ENCODE data around the gene APOBEC3F.
"Not testable (repeated sequence)": the region's sequence is repeated elsewhere in the genome, so short reads cannot be mapped to it uniquely, and the experiment has no call there.

The APOBEC3F gene

GRCh38 chr22:39012533-39013511, 27.8 kb upstream of the APOBEC3F start:
- Histone ChIP-seq H3K9me3 (ENCODE audit: low read depth, low read length) (no peaks in the 10 kb centered on the region), H3K9ac (ENCODE audit: insufficient read length) (no peak overlapping the region)

GRCh38 chr22:39013561-39013941, 27.1 kb upstream of the APOBEC3F start:
- H3K27ac ChIP-seq; H3K36me3 ChIP-seq (ENCODE audit: insufficient read depth, low read length); H3K9ac ChIP-seq (ENCODE audit: insufficient read length); H3K9me3 ChIP-seq (ENCODE audit: low read depth, low read length); H3K4me3 ChIP-seq; DNase-seq (ENCODE audit: low read depth, low spot score): not testable (repeated sequence)

More at GRCh38 chr22:39012533-39013511, 27.8 kb upstream of the APOBEC3F start:
- Histone ChIP-seq H3K36me3 (ENCODE audit: insufficient read depth, low read length) (no peaks in the 10 kb centered on the region), H3K27ac (no peak overlapping the region), H3K4me3 (no peak overlapping the region)
- no peak for TF ChIP-seq POLR2AphosphoS5 (IDR thresholded peaks at IDR 0.05; ENCODE audit: borderline replicate concordance, low read depth, low read length)
- no peak for TF ChIP-seq EZH2 (IDR thresholded peaks at IDR 0.05)
- no peak for TF ChIP-seq FOXP2 (optimal IDR thresholded peaks at IDR 0.05; ENCODE audit: control extremely low read depth, extremely low read length, insufficient read depth)
- no peak for DNase-seq (ENCODE audit: low read depth, low spot score)

DNA sequence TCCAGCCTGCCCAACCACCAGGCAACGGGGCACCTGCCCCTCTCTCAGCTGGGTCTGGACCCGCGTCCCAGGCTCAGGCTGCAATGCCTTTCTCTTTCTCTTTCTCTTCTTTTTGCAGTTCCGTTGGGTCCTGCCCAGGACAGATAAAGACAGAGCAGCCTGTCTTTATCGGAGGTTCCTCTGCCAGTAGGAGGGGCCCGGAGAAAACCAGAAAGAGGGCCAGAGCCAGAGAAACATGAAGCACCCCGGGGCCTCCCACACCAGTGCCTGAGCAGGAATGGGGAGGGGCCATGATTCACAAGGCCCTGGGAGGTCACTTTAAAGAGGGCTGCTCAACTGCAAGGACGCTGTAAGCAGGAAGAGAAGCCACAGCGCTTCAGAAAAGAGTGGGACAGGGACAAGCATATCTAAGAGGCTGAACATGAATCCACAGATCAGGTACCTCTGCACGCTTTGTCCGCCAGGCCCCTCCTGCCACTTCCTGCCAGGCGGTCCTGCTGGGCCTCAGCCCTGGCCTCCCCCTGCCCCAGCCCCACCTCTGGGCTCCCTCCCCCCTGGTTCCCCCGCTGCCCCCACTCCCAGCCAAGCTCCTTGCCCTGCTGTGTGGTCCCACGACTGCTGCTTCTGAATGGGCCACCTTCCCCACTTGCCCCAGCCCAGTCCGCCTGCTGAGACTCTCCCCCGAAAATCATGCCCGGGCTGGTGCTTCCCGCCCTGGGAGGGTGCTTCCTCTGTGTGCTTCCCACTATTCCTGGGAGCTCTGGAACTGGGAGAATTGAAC, 26.5 kb upstream of the APOBEC3F start, which contains the start of gene APOBEC3C:
Gene APOBEC3C, plus strand, starts transcription at position 316 of the 781 bp plus-strand sequence. Its CDS starts 106 bp downstream, at position 422.
- TF ChIP-seq FOXP2 (optimal IDR thresholded peaks at IDR 0.05; ENCODE audit: control extremely low read depth, extremely low read length, insufficient read depth) (no peak), EZH2 (IDR thresholded peaks at IDR 0.05) (no peak), POLR2AphosphoS5 (IDR thresholded peaks at IDR 0.05; ENCODE audit: borderline replicate concordance, low read depth, low read length) (no peak)
- H3K9me3 ChIP-seq (ENCODE audit: low read depth, low read length): no peaks in the 10 kb centered on the region
- 0 out of 2 replicates have a peak within 1 kb of the TSS, but pooled peaks have one; percentile 21 for H3K27ac ChIP-seq
- peak within 1 kb of the TSS; percentile 63 for H3K9ac ChIP-seq (ENCODE audit: insufficient read length)
- peak within 1 kb of the TSS; percentile 46 for H3K4me3 ChIP-seq
- no peaks in the 10 kb centered on the region for H3K36me3 ChIP-seq (ENCODE audit: insufficient read depth, low read length)
- DNase-seq (ENCODE audit: low read depth, low spot score): no peak

DNA sequence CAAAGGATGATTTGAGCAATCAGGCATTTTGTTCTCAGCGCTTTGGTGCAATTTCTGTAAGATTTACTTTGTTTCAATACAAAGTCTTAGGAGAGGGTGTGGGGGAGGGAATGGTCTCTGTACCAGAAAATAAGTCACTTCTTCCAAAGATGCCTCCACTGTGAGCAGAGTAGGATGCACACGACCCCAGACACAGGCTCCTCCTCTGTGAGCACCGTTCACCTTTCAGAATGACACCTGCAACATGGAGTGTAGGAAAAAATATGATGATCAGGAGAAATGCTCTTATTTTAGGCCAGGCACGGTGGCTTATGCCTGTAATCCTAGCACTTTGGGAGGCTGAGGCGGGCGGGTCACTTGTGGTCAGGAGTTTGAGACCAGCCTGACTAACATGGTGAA, 25.9 kb upstream of the APOBEC3F start:
- Histone ChIP-seq H3K9ac (ENCODE audit: insufficient read length) (peak overlapping the region; percentile 63), H3K4me3 (peak overlapping the region; percentile 46)
- not testable (repeated sequence) for H3K36me3 ChIP-seq (ENCODE audit: insufficient read depth, low read length); H3K9me3 ChIP-seq (ENCODE audit: low read depth, low read length); H3K27ac ChIP-seq; DNase-seq (ENCODE audit: low read depth, low spot score)

DNA sequence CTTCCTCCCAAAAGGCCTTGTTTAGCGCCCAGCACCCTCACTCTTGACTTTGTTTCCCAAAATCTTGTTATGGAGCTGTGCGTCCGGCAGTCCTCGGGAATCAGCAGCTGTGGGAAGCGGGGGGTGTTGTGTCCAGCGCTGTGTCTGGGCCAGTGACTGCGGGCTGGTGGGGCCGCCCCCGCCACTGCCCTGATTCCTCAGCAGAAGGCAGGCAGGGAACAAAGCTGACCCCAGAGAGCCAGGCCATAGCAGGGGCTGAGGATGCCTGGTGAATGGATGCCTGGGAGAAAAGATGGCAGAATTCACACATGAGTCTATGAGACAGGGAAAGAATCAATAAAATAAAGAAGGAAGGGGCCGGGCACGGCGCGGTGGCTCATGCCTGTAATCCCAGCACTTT, 24.1 kb upstream of the APOBEC3F start:
- Histone ChIP-seq H3K36me3 (ENCODE audit: insufficient read depth, low read length) (no peaks in the 10 kb centered on the region), H3K9ac (ENCODE audit: insufficient read length) (no peak overlapping the region), H3K27ac (no peak overlapping the region), H3K4me3 (no peak overlapping the region), H3K9me3 (ENCODE audit: low read depth, low read length) (no peaks in the 10 kb centered on the region)
- TF ChIP-seq POLR2AphosphoS5 (IDR thresholded peaks at IDR 0.05; ENCODE audit: borderline replicate concordance, low read depth, low read length) (no peak), EZH2 (IDR thresholded peaks at IDR 0.05) (no peak), FOXP2 (optimal IDR thresholded peaks at IDR 0.05; ENCODE audit: control extremely low read depth, extremely low read length, insufficient read depth) (no peak)
- DNase-seq (ENCODE audit: low read depth, low spot score): no peak

DNA sequence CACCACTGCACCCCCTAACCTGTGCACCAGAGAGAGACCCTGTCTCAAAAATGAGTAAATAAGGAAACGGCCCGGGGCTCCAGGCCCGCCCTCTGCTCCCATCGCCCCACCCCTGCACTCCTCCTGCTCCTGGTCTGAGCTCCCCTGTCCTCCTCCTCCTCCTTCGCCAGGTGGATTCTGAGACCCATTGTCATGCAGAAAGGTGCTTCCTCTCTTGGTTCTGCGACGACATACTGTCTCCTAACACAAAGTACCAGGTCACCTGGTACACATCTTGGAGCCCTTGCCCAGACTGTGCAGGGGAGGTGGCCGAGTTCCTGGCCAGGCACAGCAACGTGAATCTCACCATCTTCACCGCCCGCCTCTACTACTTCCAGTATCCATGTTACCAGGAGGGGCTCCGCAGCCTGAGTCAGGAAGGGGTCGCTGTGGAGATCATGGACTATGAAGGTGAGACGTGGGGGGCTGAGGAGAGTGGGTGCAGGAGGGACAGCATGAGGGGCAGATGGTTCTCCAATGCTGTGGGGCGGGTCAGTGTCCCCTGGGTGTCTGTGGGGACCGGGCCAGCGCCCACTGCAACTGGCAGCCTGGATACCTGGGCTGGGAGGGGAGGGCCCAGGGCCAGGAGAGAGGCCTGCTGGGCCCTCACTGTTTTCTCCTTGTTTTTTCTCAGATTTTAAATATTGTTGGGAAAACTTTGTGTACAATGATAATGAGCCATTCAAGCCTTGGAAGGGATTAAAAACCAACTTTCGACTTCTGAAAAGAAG, 22.9 kb upstream of the APOBEC3F start:
- DNase-seq (ENCODE audit: low read depth, low spot score): no peak
- no peak for TF ChIP-seq POLR2AphosphoS5 (IDR thresholded peaks at IDR 0.05; ENCODE audit: borderline replicate concordance, low read depth, low read length)
- Histone ChIP-seq H3K27ac (no peak overlapping the region), H3K4me3 (no peak overlapping the region), H3K9ac (ENCODE audit: insufficient read length) (no peak overlapping the region), H3K9me3 (ENCODE audit: low read depth, low read length) (no peaks in the 10 kb centered on the region), H3K36me3 (ENCODE audit: insufficient read depth, low read length) (no peaks in the 10 kb centered on the region)

DNA sequence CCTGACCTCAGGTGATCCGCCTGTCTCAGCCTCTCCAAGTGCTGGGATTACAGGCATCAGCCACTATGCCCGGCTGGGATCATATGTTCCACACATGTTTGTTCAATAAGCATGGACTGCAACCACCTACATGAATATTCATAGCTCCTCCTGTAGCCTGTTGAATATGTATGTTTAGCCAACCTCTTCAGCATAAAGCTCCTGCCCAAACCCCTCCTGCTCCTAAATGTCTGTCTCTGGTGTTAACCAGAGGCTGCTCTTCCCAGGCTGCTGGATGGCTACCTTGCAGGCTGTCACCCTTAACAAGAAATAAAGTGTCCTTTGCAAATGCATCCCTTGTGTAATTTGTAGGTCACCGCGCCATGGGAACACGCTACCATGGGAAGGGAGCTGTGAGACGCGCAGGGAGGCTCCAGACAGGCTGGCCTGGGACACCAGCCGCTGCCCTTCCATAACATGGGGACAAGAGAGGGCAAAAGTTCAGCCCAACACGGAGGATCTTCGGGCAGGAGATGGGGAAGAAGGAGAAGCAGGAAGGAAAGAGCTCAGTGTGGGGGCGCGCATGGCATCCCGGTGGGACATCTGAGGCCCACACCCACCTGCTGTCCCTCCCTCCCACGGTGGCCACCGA, 20.5 kb upstream of the APOBEC3F start:
- H3K9ac ChIP-seq (ENCODE audit: insufficient read length); H3K9me3 ChIP-seq (ENCODE audit: low read depth, low read length); H3K36me3 ChIP-seq (ENCODE audit: insufficient read depth, low read length): not testable (repeated sequence)
- Histone ChIP-seq H3K4me3 (peak overlapping the region; percentile 43; the same call in 1 of the 2 replicates), H3K27ac (peak overlapping the region; percentile 68)
- DNase-seq (ENCODE audit: low read depth, low spot score): peak; percentile 40
